Measurements from ENCODE around the gene FGFRL1. TPM values are rescaled to one million over a fixed set of nuclear protein-coding genes. Genes with fewer than 3 reads are reported as not detected.

The FGFRL1 gene
- total RNA-seq, 4 donors from 2014 or later: 11.7 to 15.9 (median 14.2) TPM

- Histone ChIP-seq H3K27me3 (peaks cover 63% of the 10 kb centered on the region), H3K4me3 (peak overlapping the region in 1 of 4 donors; percentile 5), H3K4me1 (peaks cover 0 to 23% (median 15%) of the 10 kb centered on the region in 4 donors), H3K27ac (peak overlapping the region in 1 of 4 donors; percentile 11), H3K9me3 (no peaks in the 10 kb centered on the region), H3K36me3 (no peaks in the 10 kb centered on the region)
- DNase-seq: no peak
- intact Hi-C loops (cut with DNase I; ENCODE audit: low total_unique reads): no loop called here
- no peak for TF ChIP-seq POLR2AphosphoS5 (IDR thresholded peaks at IDR 0.05)
- TF ChIP-seq POLR2A (IDR thresholded peaks at IDR 0.05): no peak
- no peak for TF ChIP-seq EP300 (IDR thresholded peaks at IDR 0.05; ENCODE audit: low read depth)
- TF ChIP-seq, protein P1, sequence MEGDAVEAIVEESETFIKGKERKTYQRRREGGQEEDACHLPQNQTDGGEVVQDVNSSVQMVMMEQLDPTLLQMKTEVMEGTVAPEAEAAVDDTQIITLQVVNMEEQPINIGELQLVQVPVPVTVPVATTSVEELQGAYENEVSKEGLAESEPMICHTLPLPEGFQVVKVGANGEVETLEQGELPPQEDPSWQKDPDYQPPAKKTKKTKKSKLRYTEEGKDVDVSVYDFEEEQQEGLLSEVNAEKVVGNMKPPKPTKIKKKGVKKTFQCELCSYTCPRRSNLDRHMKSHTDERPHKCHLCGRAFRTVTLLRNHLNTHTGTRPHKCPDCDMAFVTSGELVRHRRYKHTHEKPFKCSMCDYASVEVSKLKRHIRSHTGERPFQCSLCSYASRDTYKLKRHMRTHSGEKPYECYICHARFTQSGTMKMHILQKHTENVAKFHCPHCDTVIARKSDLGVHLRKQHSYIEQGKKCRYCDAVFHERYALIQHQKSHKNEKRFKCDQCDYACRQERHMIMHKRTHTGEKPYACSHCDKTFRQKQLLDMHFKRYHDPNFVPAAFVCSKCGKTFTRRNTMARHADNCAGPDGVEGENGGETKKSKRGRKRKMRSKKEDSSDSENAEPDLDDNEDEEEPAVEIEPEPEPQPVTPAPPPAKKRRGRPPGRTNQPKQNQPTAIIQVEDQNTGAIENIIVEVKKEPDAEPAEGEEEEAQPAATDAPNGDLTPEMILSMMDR (IDR thresholded peaks at IDR 0.05): no peak
- in situ Hi-C loops (cut with MboI; ENCODE audit: low pct_ligation_motif_present in 1 of 4, low pct_unique_long_range_greater_than_20kb in 1 of 4, low sequenced_read_pairs in 3 of 4): no loop called here
- 25% methylated on average over 34 of the region's 35 CpGs; no CpG with 5 or more reads in 1 of the 2 donors for WGBS, 2 donors (ENCODE audit: low coverage in 1 of 2)
These were observed 22.6 kb downstream of the FGFRL1 start for GRCh38 chr4:1033840-1034551.

GRCh38 chr4:1035510-1035909 is 24.1 kb downstream of the FGFRL1 start:
- in situ Hi-C loops (cut with MboI; ENCODE audit: low pct_ligation_motif_present in 1 of 4, low pct_unique_long_range_greater_than_20kb in 1 of 4, low sequenced_read_pairs in 3 of 4): no loop called here

DNA sequence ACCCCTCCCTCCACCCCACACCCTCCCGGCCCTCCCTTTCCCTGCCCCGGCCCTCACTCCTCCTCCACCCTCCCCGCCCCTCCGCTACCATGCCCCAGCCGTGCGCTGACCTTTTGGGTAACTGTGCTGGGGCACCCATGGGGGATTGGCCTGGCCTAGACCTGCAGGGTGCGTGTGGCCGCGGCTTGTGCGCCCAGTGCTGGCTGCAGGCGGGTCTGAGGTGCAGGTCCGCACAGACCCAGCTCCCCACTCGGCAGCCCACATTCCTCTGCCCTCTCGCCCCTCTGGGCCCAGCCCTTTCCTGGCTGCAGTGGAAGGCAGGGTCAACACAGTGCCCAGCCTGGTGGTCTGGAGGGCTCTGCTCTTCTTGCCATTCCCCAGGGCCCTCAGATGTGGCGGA is 24.7 kb downstream of the FGFRL1 start:
- intact Hi-C loops (cut with DNase I; ENCODE audit: low total_unique reads): no loop called here
- TF ChIP-seq POLR2A (IDR thresholded peaks at IDR 0.05): no peak
- TF ChIP-seq POLR2AphosphoS5 (IDR thresholded peaks at IDR 0.05): no peak
- no peak for TF ChIP-seq EP300 (IDR thresholded peaks at IDR 0.05; ENCODE audit: low read depth)
- TF ChIP-seq, protein P1 (IDR thresholded peaks at IDR 0.05): no peak
- Histone ChIP-seq H3K4me3 (no peak overlapping the region), H3K4me1 (peaks cover 0 to 31% (median 9%) of the 10 kb centered on the region in 4 donors), H3K9me3 (no peaks in the 10 kb centered on the region), H3K27ac (no peak overlapping the region), H3K36me3 (no peaks in the 10 kb centered on the region), H3K27me3 (peaks cover 42% of the 10 kb centered on the region)
- in situ Hi-C loops (cut with MboI; ENCODE audit: low pct_ligation_motif_present in 1 of 4, low pct_unique_long_range_greater_than_20kb in 1 of 4, low sequenced_read_pairs in 3 of 4): no loop called here
- DNase-seq: no peak
- WGBS, 2 donors (ENCODE audit: low coverage in 1 of 2): 78% methylated on average over 2 of the region's 15 CpGs; no CpG with 5 or more reads in 1 of the 2 donors

More at GRCh38 chr4:1035510-1035909, 24.1 kb downstream of the FGFRL1 start:
- TF ChIP-seq POLR2AphosphoS5 (IDR thresholded peaks at IDR 0.05) (no peak), EP300 (IDR thresholded peaks at IDR 0.05; ENCODE audit: low read depth) (no peak), POLR2A (IDR thresholded peaks at IDR 0.05) (no peak)
- TF ChIP-seq, protein P1 (IDR thresholded peaks at IDR 0.05): peak in 1 of 5 experiments; percentile 38
- intact Hi-C loops (cut with DNase I; ENCODE audit: low total_unique reads): no loop called here
- Histone ChIP-seq H3K4me3 (no peak overlapping the region), H3K36me3 (no peaks in the 10 kb centered on the region), H3K27ac (no peak overlapping the region), H3K27me3 (peaks cover 48% of the 10 kb centered on the region), H3K9me3 (no peaks in the 10 kb centered on the region), H3K4me1 (peaks cover 0 to 28% (median 11%) of the 10 kb centered on the region in 4 donors)
- 43% methylated on average over 24 of the region's 26 CpGs; no CpG with 5 or more reads in 1 of the 2 donors for WGBS, 2 donors (ENCODE audit: low coverage in 1 of 2)
- DNase-seq: peak; percentile 38

GRCh38 chr4:1036976-1037810 is 25.8 kb downstream of the FGFRL1 start:
- peaks cover 38% of the 10 kb centered on the region for H3K27me3 ChIP-seq
- H3K4me3 ChIP-seq: no peak overlapping the region
- TF ChIP-seq EP300 (IDR thresholded peaks at IDR 0.05; ENCODE audit: low read depth) (no peak), POLR2AphosphoS5 (IDR thresholded peaks at IDR 0.05) (no peak), POLR2A (IDR thresholded peaks at IDR 0.05) (no peak)
- TF ChIP-seq, protein P1 (IDR thresholded peaks at IDR 0.05): no peak
- peaks cover 0 to 41% (median 18%) of the 10 kb centered on the region in 4 donors for H3K4me1 ChIP-seq
- no peaks in the 10 kb centered on the region for H3K9me3 ChIP-seq
- no peaks in the 10 kb centered on the region for H3K36me3 ChIP-seq
- in situ Hi-C loops (cut with MboI; ENCODE audit: low pct_ligation_motif_present in 1 of 4, low pct_unique_long_range_greater_than_20kb in 1 of 4, low sequenced_read_pairs in 3 of 4) (no loop called here), intact Hi-C loops (cut with DNase I; ENCODE audit: low total_unique reads) (no loop called here)
- WGBS, 2 donors (ENCODE audit: low coverage in 1 of 2): 84% methylated on average over 19 of the region's 26 CpGs; no CpG with 5 or more reads in 1 of the 2 donors
- no peak overlapping the region for H3K27ac ChIP-seq
- no peak for DNase-seq
